ENCODE measurements around the gene PRKD1. TPM values are rescaled to one million over a fixed set of nuclear protein-coding genes. Genes with fewer than 3 reads are reported as not detected.

PRKD1 gene
- total and polyA plus RNA-seq, 10 of the 15 experiments (the other 5 are each of a cell fraction or from before 2014, with no cell fraction given) = 0.02 to 0.56 TPM; not detected in 8

DNA sequence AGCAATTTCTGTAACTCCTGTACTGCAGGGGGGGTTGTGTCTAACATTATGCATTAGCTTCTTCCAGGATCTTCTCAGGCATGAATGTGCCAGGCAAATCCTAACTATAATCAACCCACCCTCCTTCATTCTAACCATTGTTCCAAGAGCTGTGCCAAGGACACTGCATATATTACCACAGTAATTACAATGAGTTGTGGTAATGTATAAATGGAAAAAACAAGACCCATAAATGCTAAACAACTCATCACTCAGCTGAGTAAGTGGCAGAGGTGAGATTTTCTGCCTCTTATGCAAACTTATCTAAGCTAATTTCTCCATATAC lies 80.6 kb downstream of the PRKD1 start (continued):
- TF ChIP-seq, protein P1, sequence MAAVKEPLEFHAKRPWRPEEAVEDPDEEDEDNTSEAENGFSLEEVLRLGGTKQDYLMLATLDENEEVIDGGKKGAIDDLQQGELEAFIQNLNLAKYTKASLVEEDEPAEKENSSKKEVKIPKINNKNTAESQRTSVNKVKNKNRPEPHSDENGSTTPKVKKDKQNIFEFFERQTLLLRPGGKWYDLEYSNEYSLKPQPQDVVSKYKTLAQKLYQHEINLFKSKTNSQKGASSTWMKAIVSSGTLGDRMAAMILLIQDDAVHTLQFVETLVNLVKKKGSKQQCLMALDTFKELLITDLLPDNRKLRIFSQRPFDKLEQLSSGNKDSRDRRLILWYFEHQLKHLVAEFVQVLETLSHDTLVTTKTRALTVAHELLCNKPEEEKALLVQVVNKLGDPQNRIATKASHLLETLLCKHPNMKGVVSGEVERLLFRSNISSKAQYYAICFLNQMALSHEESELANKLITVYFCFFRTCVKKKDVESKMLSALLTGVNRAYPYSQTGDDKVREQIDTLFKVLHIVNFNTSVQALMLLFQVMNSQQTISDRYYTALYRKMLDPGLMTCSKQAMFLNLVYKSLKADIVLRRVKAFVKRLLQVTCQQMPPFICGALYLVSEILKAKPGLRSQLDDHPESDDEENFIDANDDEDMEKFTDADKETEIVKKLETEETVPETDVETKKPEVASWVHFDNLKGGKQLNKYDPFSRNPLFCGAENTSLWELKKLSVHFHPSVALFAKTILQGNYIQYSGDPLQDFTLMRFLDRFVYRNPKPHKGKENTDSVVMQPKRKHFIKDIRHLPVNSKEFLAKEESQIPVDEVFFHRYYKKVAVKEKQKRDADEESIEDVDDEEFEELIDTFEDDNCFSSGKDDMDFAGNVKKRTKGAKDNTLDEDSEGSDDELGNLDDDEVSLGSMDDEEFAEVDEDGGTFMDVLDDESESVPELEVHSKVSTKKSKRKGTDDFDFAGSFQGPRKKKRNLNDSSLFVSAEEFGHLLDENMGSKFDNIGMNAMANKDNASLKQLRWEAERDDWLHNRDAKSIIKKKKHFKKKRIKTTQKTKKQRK (IDR thresholded peaks at IDR 0.05; ENCODE audit: low read depth, low read length) = no peak
- no peak for TF ChIP-seq SPI1 (IDR thresholded peaks at IDR 0.05; ENCODE audit: borderline replicate concordance, insufficient read depth, low read depth, low read length)
- no peak for TF ChIP-seq SMC3 (IDR thresholded peaks at IDR 0.05; ENCODE audit: borderline replicate concordance, low read length)

DNA sequence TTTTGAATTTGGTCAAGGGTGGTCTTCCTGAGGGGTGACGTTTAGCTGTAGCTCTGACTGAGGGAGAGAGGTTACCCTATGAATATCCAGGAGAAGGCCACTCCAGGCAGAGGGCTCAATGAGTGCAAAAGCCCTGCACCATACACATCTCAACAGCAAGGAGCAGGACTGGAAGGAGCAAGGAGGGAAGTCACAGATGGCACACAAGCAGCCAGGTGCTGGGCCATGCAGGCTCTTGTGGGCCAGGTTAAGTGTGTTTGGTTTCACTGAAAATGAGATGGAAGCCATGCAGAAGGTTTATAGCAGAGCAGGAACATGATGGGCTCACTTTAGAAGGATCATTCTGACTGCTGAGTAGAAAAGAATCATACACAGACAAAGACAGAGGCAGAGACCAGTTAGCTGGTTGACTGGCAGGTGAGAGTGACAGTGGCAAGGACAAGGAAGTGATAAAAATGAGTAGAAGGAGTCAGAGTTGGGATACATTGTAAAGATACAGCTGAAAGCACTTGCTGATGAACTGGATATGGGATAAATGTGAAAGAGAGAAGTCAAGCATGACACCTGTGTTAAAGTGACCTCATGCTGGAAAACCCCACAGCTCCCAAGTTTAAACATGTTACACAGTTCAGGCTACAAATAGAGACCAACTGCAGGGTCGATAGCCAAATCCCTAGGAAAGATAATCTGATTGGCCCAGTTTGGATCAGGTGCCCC lies 81.2 kb downstream of the PRKD1 start:
- in situ Hi-C loops (cut with MboI) (no loop called here), intact Hi-C loops (cut with micrococcal nuclease; ENCODE audit: unreplicated experiment) (no loop called here)
- Histone ChIP-seq H3K9me3 (replicated peaks; ENCODE audit: control insufficient read depth, insufficient read depth, low read length) (no peaks in the 10 kb centered on the region; the same call in 2 of the 3 replicates), H3K4me1 (ENCODE audit: control insufficient read depth, insufficient read depth, low read length) (no peaks in the 10 kb centered on the region; the same call in 1 of the 2 replicates), H3K4me2 (ENCODE audit: control insufficient read depth, insufficient read depth) (no peak overlapping the region), H3K9ac (ENCODE audit: control insufficient read depth, insufficient read depth, low read length) (no peak overlapping the region), H4K20me1 (ENCODE audit: control insufficient read depth, insufficient read depth) (no peaks in the 10 kb centered on the region), H3K27ac (ENCODE audit: control insufficient read depth, insufficient read depth) (no peak overlapping the region; the same call in 1 of the 2 replicates), H3K4me3 (no peak overlapping the region), H3K27me3 (replicated peaks in 1 of 2; ENCODE audit: control insufficient read depth in 2 of 2, insufficient read depth in 2 of 2, low read length in 1 of 2) (no peaks in the 10 kb centered on the region), H2AFZ (ENCODE audit: control insufficient read depth, low read depth, low read length) (no peak overlapping the region), H3K36me3 (ENCODE audit: control insufficient read depth in 2 of 2, insufficient read depth in 2 of 2, low read length in 1 of 2) (no peaks in the 10 kb centered on the region), H3K79me2 (ENCODE audit: control insufficient read depth, insufficient read depth, low read length) (no peaks in the 10 kb centered on the region)
- ChIA-PET POLR2A (no interaction called here), SMC1A (ENCODE audit: uncharacterized antibody, unreplicated experiment) (interaction anchor here (0.9 to 4.3 kb wide), 5 partner anchors 9 to 23 kb away, joined by 3 to 27 read pairs (median 3); no protein-coding TSS in a partner anchor), CTCF (no interaction called here), RAD21 (ENCODE audit: unreplicated experiment) (interaction anchor here (0.8 to 3.1 kb wide), 2 partner anchors 10 to 11 kb away, joined by 3 to 17 read pairs; no protein-coding TSS in a partner anchor)
- BruUV-seq (replicated peaks) = no TSS peak
- WGBS (ENCODE audit: insufficient coverage, insufficient replicate concordance, low lambda C conversion rate, missing lambda C conversion rate) = 9% methylated on average over 2 of the region's 2 CpGs
- peak; percentile 52 for FAIRE-seq
- ATAC-seq = peak; percentile 74
- DNase-seq (ENCODE audit: low read depth, low spot score) = peak; percentile 9
- TF ChIP-seq, protein P2, sequence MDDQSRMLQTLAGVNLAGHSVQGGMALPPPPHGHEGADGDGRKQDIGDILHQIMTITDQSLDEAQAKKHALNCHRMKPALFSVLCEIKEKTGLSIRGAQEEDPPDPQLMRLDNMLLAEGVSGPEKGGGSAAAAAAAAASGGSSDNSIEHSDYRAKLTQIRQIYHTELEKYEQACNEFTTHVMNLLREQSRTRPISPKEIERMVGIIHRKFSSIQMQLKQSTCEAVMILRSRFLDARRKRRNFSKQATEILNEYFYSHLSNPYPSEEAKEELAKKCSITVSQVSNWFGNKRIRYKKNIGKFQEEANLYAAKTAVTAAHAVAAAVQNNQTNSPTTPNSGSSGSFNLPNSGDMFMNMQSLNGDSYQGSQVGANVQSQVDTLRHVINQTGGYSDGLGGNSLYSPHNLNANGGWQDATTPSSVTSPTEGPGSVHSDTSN (IDR thresholded peaks at IDR 0.05; ENCODE audit: insufficient replicate concordance, low read depth, low read length) = peak; percentile 59
- no peak for TF ChIP-seq ZZZ3 (IDR thresholded peaks at IDR 0.05; ENCODE audit: control insufficient read depth, insufficient read length, low read depth)
- no peak for TF ChIP-seq BHLHE40 (IDR thresholded peaks at IDR 0.05; ENCODE audit: borderline replicate concordance in 1 of 2, low read depth in 2 of 2, low read length in 1 of 2)
- TF ChIP-seq ESRRA (IDR thresholded peaks at IDR 0.05; ENCODE audit: low read length) = no peak
- TF ChIP-seq SIN3A (IDR thresholded peaks at IDR 0.05; ENCODE audit: low read depth, low read length) = no peak
- no peak for TF ChIP-seq MXI1 (IDR thresholded peaks at IDR 0.05; ENCODE audit: low read depth, low read length)
- no peak for TF ChIP-seq YBX1 (IDR thresholded peaks at IDR 0.05)
- TF ChIP-seq, protein P3, sequence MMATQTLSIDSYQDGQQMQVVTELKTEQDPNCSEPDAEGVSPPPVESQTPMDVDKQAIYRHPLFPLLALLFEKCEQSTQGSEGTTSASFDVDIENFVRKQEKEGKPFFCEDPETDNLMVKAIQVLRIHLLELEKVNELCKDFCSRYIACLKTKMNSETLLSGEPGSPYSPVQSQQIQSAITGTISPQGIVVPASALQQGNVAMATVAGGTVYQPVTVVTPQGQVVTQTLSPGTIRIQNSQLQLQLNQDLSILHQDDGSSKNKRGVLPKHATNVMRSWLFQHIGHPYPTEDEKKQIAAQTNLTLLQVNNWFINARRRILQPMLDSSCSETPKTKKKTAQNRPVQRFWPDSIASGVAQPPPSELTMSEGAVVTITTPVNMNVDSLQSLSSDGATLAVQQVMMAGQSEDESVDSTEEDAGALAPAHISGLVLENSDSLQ (IDR thresholded peaks at IDR 0.05) = peak; percentile 84
- TF ChIP-seq TCF12 (IDR thresholded peaks at IDR 0.05; ENCODE audit: low read depth, low read length) = no peak
- TF ChIP-seq, protein P4, sequence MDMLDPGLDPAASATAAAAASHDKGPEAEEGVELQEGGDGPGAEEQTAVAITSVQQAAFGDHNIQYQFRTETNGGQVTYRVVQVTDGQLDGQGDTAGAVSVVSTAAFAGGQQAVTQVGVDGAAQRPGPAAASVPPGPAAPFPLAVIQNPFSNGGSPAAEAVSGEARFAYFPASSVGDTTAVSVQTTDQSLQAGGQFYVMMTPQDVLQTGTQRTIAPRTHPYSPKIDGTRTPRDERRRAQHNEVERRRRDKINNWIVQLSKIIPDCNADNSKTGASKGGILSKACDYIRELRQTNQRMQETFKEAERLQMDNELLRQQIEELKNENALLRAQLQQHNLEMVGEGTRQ (IDR thresholded peaks at IDR 0.05; ENCODE audit: borderline replicate concordance, low read depth, low read length) = no peak
- peak; percentile 37; the same call in 1 of the 2 replicates for TF ChIP-seq IKZF1 (conservative IDR thresholded peaks at IDR 0.05)
- 0 out of 2 replicates have a peak, but pooled peaks have one; percentile 11 for TF ChIP-seq PAX5 (IDR thresholded peaks at IDR 0.05; ENCODE audit: borderline replicate concordance, low read depth, low read length)
- no peak for TF ChIP-seq ZNF24 (IDR thresholded peaks at IDR 0.05)
